DMS153 (cell line): Measurements from ENCODE around the gene NMNAT2.
"Not testable (repeated sequence)": the region's sequence is repeated elsewhere in the genome, so short reads cannot be mapped to it uniquely, and the experiment has no call there.

Source experiments
- DNase-seq: peaks from one replicate; lab custom pipeline; 2025; lab: John Stamatoyannopoulos, UW

Gene NMNAT2

DNA sequence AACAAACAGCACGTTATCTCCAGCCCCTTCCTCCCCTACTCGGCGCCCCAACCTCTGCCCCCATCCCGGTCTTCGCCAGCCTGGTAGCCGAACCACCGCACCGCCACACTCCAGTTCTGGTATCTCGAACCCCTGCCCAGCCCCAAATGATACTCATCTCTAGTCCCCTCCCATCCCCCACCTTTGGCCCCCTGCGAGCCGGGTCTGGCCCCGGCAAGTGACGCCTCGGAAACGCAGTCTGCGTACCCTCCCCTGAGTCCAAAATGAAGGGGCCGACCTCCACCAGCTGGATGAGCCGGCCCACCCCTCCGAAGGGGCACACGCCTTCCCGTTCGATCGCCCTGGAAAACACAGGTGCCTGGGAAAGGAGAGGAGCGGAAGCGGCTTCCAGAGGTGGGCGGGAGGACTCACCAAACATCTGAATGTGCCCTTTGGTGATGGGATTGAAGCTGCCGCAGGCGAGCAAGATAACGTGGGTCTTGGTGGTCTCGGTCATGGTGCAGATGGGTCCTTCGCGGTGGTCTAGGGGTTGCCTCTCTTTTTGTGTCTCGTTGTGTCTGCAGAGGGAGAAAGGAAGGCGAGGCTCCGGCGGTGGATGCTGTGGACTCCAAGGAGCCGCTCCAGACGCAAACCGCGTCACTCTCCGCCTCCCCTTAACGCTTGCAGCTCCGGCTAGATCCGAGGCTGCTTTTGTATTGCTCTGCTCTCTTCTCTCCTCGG, at the start of gene NMNAT2:
Gene NMNAT2 (minus strand): TSS at position 609 of the 720 bp plus-strand sequence. CDS start 113 bp downstream, at position 496.
- peak; percentile 36 for DNase-seq

DNA sequence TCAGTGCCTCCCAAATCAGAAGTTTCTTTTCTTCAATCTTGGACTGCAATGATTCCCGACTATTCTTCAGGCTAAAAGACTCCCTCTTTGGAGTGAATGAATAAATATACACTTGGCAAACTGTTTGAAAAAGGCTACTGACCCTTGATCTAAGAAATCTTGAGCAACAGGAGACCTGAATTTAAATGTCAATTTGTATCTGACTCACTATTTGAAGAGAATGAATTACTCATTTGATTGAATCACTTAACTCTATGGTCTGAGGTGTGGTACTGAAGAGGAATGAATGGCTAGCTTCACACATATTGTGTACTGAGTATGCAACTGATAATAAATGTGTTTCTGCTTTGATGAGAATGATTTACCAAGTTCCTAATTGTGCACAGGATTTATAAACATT, 49.5 kb upstream of the NMNAT2 start:
- no peak for DNase-seq

GRCh38 chr1:183466781-183467180, 48.6 kb upstream of the NMNAT2 start:
- no peak for DNase-seq

DNA sequence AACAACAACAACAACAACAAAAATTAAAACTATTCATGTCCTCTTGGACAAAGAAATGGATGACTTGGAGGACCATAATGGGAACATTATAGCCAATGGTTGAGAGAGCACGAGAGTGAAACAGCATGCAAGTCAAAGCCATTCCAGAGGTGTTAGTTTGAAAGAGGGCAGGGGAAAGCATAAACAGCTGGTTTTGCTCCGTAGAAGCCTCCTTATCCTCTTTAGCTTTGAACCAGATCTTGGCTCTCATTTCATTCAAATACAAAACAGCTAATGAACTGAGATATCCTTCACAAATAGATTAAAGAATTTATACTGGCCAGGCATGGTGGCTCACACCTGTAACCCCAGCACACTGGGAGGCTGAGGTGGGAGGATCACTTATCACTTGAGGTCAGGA, 45.4 kb upstream of the NMNAT2 start:
- no peak for DNase-seq

- DNase-seq: no peak
Measured at GRCh38 chr1:183461350-183461749, 43.2 kb upstream of the NMNAT2 start.

DNA sequence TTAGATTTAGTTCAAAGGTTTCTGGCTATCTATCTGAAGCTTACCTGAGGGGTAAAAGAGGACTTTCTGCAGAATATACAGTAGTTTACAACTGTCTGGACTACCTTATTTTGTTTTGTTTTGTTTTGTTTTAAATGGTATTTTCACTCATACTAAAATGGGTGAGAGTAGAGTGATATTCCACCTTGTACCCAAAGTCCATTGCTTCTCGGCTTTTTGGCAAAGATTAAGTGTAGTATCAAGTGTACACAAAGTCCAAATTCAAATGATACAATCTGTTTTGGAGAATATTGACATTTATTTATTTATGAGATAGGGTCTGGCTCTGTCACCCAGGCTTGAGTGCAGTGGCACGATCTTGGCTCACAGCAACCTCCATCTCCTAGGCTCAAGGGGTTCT, 42.4 kb upstream of the NMNAT2 start:
- DNase-seq: no peak

DNA sequence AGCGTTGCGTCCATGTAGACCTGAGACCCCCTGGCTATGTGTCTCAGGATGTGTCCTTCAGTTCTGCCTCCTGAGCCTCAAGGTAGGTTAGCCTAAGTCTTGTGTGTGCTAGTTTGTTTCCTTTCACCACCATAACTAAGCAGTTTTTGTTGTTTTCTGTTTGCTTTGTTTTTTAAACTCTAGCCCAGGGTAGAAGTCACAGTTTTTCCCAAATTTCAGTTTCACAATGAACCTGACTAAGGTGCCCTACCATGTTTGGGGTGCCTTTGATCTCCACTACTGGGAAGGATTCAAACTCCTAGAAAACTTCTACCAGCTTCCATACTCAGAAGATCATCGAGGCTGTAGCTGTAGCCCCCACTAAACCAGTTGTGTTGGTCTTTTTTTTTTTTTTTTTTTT, 39.3 kb upstream of the NMNAT2 start:
- DNase-seq: no peak

- DNase-seq: no peak
Measured at GRCh38 chr1:183456826-183457225, 38.6 kb upstream of the NMNAT2 start.

DNA sequence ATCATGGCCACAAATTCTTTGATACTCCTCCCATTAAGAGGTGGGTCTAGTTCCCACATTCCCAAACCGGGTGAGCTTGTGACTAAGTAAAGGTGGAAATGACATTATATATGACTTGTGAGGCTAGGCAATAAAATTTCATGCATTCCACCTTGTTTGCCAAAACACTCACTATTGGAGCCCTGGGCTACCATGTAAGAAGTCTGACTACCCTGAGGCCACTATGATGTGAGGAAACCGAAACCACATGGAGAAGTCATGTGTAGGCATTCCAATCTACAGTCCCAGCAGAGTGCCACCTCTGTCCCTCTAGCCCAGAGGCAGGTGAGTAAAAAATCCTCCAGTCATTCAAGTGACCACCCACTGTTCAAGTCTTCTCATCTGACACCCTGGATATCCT, 36.2 kb upstream of the NMNAT2 start:
- no peak for DNase-seq

GRCh38 chr1:183450093-183450492, 31.9 kb upstream of the NMNAT2 start:
- no peak for DNase-seq

- DNase-seq: no peak
Measured at GRCh38 chr1:183449223-183449770, 31.1 kb upstream of the NMNAT2 start.

GRCh38 chr1:183444243-183444642, 26.1 kb upstream of the NMNAT2 start:
- DNase-seq: no peak

DNA sequence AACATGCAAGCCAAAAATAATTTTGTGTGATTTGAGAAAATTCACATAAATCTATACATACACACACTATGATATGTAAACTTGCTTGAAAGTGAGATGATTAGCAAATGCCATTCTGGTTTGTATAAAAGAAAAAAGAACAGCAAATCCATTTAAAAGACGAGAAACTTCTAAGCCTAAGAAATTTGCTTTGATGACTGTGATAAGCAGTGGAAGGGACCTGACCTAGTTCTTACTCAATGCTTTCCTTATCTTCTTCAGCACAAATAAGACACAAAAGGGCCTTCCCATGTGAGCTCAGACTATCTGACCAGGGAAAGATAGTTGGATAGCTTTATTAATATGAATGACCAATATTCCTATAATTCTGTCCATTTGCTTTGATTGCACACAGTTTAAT, 25.3 kb upstream of the NMNAT2 start:
- no peak for DNase-seq

GRCh38 chr1:183443011-183443410, 24.8 kb upstream of the NMNAT2 start:
- no peak for DNase-seq

- DNase-seq: no peak
Measured at GRCh38 chr1:183438060-183438459, 19.9 kb upstream of the NMNAT2 start.

DNA sequence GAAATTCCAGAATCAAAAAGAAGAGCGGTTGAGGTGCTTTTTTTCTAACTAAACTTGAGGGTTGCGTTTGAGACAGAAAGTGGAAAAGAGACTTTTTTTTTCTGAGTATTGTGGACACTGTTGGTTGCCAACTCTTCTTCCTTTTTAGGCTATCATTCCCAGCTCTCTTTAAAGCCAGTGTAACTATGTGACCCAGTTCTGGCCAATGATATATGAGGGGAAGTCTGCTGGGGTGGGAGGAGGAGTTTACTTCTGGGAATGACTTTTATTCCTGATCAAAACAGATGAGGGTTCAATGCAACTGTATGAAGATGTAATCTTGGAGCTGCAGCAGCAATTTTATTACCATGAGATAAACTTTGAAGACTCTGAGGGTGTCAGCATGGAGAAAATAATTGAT, 17.3 kb upstream of the NMNAT2 start:
- no peak for DNase-seq

DNA sequence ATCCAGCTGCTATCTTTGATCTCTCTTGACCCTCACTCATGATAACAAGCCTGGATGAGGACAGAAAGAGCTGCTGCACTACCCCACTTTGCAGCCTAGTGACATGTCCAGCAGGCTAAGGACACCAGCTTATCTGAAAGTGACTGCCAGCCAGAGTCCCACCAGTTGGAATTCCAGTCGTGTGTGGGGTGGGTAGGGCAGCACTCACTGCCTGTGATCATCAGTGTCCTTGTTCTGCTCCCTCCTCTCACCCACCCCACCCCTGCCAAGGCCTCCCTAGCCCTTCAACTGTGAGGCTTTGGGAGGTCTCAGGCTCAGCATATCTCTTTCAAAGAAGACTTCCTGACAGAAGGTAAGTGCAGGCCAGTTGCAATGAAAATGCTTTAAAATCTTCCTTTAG, 15.5 kb upstream of the NMNAT2 start:
- DNase-seq: no peak

DNA sequence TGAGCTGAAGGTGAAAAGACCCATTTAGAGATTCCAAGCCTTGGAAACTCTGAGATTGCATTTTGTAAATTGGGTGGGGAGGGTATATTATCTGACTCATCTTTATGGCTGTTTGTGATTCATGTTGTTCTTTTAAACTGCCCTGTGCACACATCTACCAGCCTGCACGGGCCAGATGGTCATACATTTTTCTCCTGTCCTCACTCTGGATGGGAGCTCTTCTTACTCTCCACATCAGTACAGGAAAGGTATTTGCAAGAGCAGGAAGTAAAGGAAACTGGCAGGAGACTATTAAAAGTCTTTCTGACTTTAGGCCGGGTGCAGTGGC, 14.3 kb upstream of the NMNAT2 start:
- DNase-seq: no peak

- no peak for DNase-seq
Measured at GRCh38 chr1:183431840-183432547, 13.8 kb upstream of the NMNAT2 start.

DNA sequence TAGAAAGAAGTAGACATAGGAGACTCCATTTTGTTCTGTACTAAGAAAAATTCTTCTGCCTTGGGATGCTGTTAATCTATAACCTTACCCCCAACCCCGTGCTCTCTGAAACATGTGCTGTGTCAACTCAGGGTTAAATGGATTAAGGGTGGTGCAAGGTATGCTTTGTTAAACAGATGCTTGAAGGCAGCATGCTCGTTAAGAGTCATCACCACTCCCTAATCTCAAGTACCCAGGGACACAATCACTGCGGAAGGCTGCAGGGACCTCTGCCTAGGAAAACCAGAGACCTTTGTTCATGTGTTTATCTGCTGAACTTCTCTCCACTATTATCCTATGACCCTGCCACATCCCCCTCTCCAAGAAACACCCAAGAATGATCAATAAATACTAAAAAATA, 9.4 kb upstream of the NMNAT2 start:
- not testable (repeated sequence) for DNase-seq

DNA sequence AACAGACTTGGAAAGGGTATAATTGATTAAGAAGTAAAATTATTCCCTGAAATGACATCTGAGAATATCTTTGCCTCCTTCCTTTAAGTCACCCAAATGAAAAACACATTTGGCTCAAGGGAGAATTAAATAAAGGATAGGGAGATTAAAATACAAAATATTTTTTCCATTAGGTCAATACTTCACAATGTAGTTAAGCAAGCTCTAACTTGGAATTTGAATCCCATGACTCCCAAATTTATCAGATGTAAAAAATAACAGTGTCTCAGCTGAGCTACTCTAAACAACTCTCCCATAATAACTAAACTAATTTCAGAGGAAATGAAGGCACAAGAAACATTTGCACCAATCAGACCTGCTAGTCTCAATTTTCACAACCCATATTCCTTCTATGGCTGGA, 6.5 kb upstream of the NMNAT2 start:
- no peak for DNase-seq

DNA sequence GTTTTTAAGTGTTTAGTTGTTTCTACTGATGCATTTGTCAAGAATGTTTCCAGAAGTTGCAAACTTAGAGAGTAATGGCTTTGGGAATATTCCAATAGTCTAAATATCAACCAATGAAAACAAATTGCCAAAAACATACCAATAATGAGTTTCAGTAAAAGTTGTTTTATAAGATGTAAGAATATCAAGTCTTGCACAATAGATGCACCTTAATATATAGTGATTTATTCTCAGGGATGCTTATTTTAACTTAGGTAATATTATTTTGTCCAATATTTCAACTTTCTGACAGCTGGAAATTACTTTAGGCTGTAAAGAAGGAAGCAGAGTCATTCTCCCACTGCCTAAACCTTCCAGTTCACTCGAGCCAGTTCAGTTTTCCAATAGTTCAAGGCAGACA, 5.4 kb upstream of the NMNAT2 start:
- no peak for DNase-seq

GRCh38 chr1:183419399-183419798, 1.2 kb upstream of the NMNAT2 start:
- no peak for DNase-seq

GRCh38 chr1:183418696-183419095, 516 bp upstream of the NMNAT2 start:
- DNase-seq: no peak
